DOHH2 (cell line): ENCODE data around the gene NRM.

ENCODE experiments used
- EZH2phosphoT487 ChIP-seq: fragments of 200-600 bp; sonication (generic); IDR thresholded peaks from 2 replicates; pipeline ENCODE4 v1.6.1; 2017; ENCODE audit warnings: borderline replicate concordance, mild to moderate bottlenecking, antibody characterized with exemption, low read length, moderate library complexity, mixed read lengths
- TF ChIP-seq, protein P1 (sequence below): fragments of 200-600 bp; sonication (generic); IDR thresholded peaks from one replicate; pipeline ENCODE4 v1.5.1; 2014; ENCODE audit warnings: antibody characterized with exemption, mild to moderate bottlenecking, low read depth, low read length; ENCODE audit not compliant: poor library complexity, severe bottlenecking

DNA sequence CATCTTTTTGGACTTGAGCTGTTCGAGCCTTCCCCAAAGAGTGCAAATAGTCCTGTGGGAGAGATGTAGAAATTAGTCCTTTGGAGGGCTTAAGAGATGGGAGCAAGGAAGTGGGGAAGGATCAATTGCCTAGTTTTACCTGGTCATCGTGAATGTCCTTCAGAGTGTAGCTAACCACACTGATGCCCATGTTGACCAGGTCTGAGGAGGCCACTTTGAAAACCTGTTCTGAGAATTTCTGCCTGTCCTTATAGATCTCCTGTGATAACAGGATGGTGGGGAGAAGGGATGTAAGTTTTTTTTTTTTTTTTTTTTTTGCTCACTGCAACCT lies 49.7 kb upstream of the NRM start:
- TF ChIP-seq, protein P1, sequence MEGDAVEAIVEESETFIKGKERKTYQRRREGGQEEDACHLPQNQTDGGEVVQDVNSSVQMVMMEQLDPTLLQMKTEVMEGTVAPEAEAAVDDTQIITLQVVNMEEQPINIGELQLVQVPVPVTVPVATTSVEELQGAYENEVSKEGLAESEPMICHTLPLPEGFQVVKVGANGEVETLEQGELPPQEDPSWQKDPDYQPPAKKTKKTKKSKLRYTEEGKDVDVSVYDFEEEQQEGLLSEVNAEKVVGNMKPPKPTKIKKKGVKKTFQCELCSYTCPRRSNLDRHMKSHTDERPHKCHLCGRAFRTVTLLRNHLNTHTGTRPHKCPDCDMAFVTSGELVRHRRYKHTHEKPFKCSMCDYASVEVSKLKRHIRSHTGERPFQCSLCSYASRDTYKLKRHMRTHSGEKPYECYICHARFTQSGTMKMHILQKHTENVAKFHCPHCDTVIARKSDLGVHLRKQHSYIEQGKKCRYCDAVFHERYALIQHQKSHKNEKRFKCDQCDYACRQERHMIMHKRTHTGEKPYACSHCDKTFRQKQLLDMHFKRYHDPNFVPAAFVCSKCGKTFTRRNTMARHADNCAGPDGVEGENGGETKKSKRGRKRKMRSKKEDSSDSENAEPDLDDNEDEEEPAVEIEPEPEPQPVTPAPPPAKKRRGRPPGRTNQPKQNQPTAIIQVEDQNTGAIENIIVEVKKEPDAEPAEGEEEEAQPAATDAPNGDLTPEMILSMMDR: no peak
- no peak for TF ChIP-seq EZH2phosphoT487
